Smooth muscle cell (in vitro differentiated cells): ENCODE measurements around the gene TXNRD3. TPM values are rescaled to one million over a fixed set of nuclear protein-coding genes. Genes with fewer than 3 reads are reported as not detected.
A peak's percentile ranks its signal among the peaks of the same experiment; 100 is the strongest.

Source experiments
- DNase-seq: peaks from one replicate; lab custom pipeline; 2025; ENCODE audit not compliant: unreplicated experiment; lab: John Stamatoyannopoulos, UW
- H2AFZ ChIP-seq: fragments of 200-600 bp; sonication (generic); 2 replicates; pipeline ENCODE4 v1.6.0; 2016; ENCODE audit warnings: antibody characterized with exemption, low read depth, mild to moderate bottlenecking
- H3F3A ChIP-seq: fragments of 200-600 bp; sonication (generic); 2 replicates; pipeline ENCODE4 v1.6.0; 2017; ENCODE audit warnings: antibody characterized with exemption, low read depth
- H3K27ac ChIP-seq: fragments of 200-600 bp; sonication (generic); 2 replicates; pipeline ENCODE4 v1.5.1; 2016; ENCODE audit warnings: low read depth, mild to moderate bottlenecking
- H3K27me3 ChIP-seq: fragments of 200-600 bp; sonication (generic); 2 replicates; pipeline ENCODE4 v1.6.1; 2016; ENCODE audit warnings: low read depth, mild to moderate bottlenecking
- H3K36me3 ChIP-seq: fragments of 200-600 bp; sonication (generic); 2 replicates; pipeline ENCODE4 v1.5.1; 2016; ENCODE audit warnings: low read depth
- H3K4me1 ChIP-seq: fragments of 200-600 bp; sonication (generic); 2 replicates; pipeline ENCODE4 v1.5.1; 2016; ENCODE audit warnings: low read depth
- H3K4me2 ChIP-seq: fragments of 200-600 bp; sonication (generic); 2 replicates; pipeline ENCODE4 v1.6.0; 2016; ENCODE audit warnings: mild to moderate bottlenecking
- H3K4me3 ChIP-seq: fragments of 200-600 bp; sonication (generic); 2 replicates; pipeline ENCODE4 v1.5.1; 2016; ENCODE audit warnings: mild to moderate bottlenecking
- H3K79me2 ChIP-seq: fragments of 200-600 bp; sonication (generic); 2 replicates; pipeline ENCODE4 v1.6.0; 2016; ENCODE audit warnings: low read depth, mild to moderate bottlenecking
- H3K9ac ChIP-seq: fragments of 200-600 bp; sonication (generic); 2 replicates; pipeline ENCODE4 v1.6.0; 2016; ENCODE audit warnings: low read depth
- H3K9me3 ChIP-seq: fragments of 200-600 bp; sonication (generic); replicated peaks from 2 replicates; pipeline ENCODE4 v1.5.1; 2016; ENCODE audit warnings: low read depth
- H4K20me1 ChIP-seq: fragments of 200-600 bp; sonication (generic); 2 replicates; pipeline ENCODE4 v1.6.0; 2016; ENCODE audit warnings: low read depth
- WGBS: methylation state at CpG from one replicate; pipeline ENCODE4 v1.1.7; 2016; ENCODE audit warnings: low lambda C conversion rate; 5-methylcytosine and 5-hydroxymethylcytosine counted together
- polyA plus RNA-seq: library from polyadenylated mRNA; unstranded; fragments of >200 nt; fragmentation: Nextera tagmentation; extraction: Ambion mirVana; gene quantifications from 2 replicates; pipeline ENCODE4 v1.2.1, GENCODE V29; 2016
- total RNA-seq: library from RNA; depleted of rRNA; stranded (reverse); fragments of >200 nt; gene quantifications from 2 replicates; pipeline ENCODE4 v1.2.3, GENCODE V29; 2014
- TF ChIP-seq, protein P1 (sequence below): fragments of 200-600 bp; sonication (generic); IDR thresholded peaks from 2 replicates; pipeline ENCODE4 v1.5.1; 2017; ENCODE audit warnings: borderline replicate concordance, mild to moderate bottlenecking, antibody characterized with exemption; ENCODE audit not compliant: insufficient read depth, poor library complexity, severe bottlenecking

TXNRD3 gene
- total and polyA plus RNA-seq, 2 experiments from 2014 or later: 13.7 to 27.2 TPM

DNA sequence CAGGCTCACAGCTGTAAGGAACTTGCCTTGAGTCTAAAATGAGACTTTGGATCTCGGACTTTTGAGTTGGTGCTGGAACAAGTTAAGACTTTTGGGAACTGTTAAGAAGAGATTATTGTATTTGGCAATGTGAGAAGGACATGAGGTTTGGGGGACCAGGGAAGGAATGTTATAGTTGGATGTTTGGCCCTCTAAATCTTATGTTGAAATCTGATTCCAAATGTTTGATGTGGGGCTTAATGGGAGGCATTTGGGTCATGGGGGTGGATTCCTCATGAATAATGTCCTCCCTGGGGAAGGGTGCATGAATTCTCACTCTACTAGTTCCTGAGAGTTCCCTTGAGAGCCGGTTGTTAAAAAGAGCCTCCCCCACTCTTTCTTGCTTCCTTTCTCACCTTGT lies 30.6 kb upstream of the TXNRD3 start:
- H3K9ac ChIP-seq: no peak overlapping the region
- TF ChIP-seq, protein P1, sequence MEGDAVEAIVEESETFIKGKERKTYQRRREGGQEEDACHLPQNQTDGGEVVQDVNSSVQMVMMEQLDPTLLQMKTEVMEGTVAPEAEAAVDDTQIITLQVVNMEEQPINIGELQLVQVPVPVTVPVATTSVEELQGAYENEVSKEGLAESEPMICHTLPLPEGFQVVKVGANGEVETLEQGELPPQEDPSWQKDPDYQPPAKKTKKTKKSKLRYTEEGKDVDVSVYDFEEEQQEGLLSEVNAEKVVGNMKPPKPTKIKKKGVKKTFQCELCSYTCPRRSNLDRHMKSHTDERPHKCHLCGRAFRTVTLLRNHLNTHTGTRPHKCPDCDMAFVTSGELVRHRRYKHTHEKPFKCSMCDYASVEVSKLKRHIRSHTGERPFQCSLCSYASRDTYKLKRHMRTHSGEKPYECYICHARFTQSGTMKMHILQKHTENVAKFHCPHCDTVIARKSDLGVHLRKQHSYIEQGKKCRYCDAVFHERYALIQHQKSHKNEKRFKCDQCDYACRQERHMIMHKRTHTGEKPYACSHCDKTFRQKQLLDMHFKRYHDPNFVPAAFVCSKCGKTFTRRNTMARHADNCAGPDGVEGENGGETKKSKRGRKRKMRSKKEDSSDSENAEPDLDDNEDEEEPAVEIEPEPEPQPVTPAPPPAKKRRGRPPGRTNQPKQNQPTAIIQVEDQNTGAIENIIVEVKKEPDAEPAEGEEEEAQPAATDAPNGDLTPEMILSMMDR: no peak
- no peaks in the 10 kb centered on the region for H3K27me3 ChIP-seq
- H3K36me3 ChIP-seq: no peaks in the 10 kb centered on the region
- H3K4me1 ChIP-seq: no peaks in the 10 kb centered on the region
- H4K20me1 ChIP-seq: no peaks in the 10 kb centered on the region
- no peaks in the 10 kb centered on the region for H3F3A ChIP-seq
- H3K4me2 ChIP-seq: peak overlapping the region; percentile 33
- 93% methylated on average over 2 of the region's 2 CpGs for WGBS
- no peak for DNase-seq
- H2AFZ ChIP-seq: no peak overlapping the region
- no peaks in the 10 kb centered on the region for H3K9me3 ChIP-seq
- no peaks in the 10 kb centered on the region for H3K79me2 ChIP-seq
- H3K27ac ChIP-seq: no peak overlapping the region
- no peak overlapping the region for H3K4me3 ChIP-seq

DNA sequence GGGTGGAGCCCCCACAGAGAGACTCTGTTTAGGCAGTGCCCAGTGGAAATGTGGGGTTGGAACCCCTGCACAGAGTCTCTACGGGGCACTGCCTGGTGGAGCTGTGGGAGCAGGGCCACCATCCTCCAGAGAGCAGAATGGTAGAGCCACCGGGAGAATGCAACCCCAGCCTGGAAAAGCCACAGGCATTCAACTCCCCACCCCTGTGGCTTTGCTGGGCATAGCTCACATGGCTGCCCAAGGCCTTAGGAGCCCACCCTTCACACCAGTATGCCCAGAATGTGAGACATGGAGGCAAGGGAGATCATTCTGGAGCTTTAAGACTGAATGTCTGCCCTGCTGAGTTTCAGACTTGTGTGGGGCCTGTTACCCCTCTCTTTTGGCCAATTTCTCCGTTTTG lies 30.1 kb upstream of the TXNRD3 start:
- WGBS: 80% methylated on average over 3 of the region's 3 CpGs
- TF ChIP-seq, protein P1: no peak
- no peaks in the 10 kb centered on the region for H3K9me3 ChIP-seq
- no peaks in the 10 kb centered on the region for H3F3A ChIP-seq
- no peak for DNase-seq
- no peak overlapping the region for H3K4me3 ChIP-seq
- H3K27me3 ChIP-seq: no peaks in the 10 kb centered on the region
- H3K27ac ChIP-seq: no peak overlapping the region
- no peaks in the 10 kb centered on the region for H4K20me1 ChIP-seq
- H3K36me3 ChIP-seq: no peaks in the 10 kb centered on the region
- no peak overlapping the region for H3K9ac ChIP-seq
- H3K79me2 ChIP-seq: no peaks in the 10 kb centered on the region
- peaks cover 1% of the 10 kb centered on the region for H3K4me1 ChIP-seq
- H2AFZ ChIP-seq: no peak overlapping the region
- peak overlapping the region; percentile 33 for H3K4me2 ChIP-seq

DNA sequence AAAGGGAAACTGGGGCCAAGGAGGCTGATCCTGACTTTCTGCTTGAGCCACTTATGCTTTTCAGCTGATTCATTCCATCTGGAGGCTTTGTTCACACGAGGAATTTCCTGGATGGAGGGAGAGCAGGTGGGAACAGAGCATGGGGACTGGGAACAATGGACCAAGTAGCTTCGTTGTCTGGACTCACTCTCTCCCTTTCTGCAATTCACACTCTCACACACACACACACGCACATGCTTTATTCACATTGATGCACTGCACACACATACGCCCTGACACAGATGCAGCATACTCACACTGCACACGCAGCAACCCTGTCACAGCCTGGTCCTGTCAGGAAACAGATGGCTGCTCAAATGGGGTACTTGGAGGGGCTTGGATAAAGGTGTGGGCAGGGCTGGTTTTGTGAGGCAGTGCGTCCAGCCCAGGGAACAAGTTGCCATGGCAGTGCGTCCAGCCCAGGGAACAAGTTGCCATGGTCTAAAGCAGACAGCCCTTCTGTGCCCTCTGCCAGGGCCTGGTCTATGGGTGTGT lies 29.4 kb upstream of the TXNRD3 start:
- WGBS: 80% methylated on average over 7 of the region's 7 CpGs
- Histone ChIP-seq H3K36me3 (no peaks in the 10 kb centered on the region), H3K4me3 (no peak overlapping the region), H3K9me3 (no peaks in the 10 kb centered on the region), H3K4me2 (no peak overlapping the region), H4K20me1 (no peaks in the 10 kb centered on the region), H3K27ac (no peak overlapping the region), H3K9ac (no peak overlapping the region), H2AFZ (no peak overlapping the region), H3K4me1 (peaks cover 5% of the 10 kb centered on the region), H3K27me3 (no peaks in the 10 kb centered on the region), H3F3A (peaks cover 3% of the 10 kb centered on the region), H3K79me2 (no peaks in the 10 kb centered on the region)
- TF ChIP-seq, protein P1: no peak
- no peak for DNase-seq

DNA sequence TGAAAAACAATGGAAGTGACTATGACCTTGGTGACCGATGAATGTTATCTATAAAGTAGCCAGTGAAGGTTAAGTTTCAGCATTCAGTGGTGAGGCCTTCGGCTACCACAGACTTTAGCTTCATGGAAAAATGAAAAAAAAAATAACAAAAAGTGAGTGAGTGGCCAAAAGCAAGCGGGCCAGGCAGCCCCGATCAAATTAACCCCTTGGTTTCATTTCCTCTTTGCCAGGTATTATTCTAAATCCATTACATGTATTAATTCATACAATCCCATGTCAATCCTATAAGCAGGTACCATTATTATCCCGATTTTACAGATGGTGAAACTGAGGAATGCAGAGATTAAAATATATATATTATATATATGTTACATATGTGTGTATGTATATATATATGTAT lies 28.1 kb upstream of the TXNRD3 start:
- Histone ChIP-seq H3K9ac (no peak overlapping the region), H3K27me3 (no peaks in the 10 kb centered on the region)

More for the DNA sequence above, 28.1 kb upstream of the TXNRD3 start:
- Histone ChIP-seq H3K36me3 (no peaks in the 10 kb centered on the region), H4K20me1 (no peaks in the 10 kb centered on the region), H3K79me2 (no peaks in the 10 kb centered on the region), H3K4me1 (peaks cover 5% of the 10 kb centered on the region), H3K9me3 (no peaks in the 10 kb centered on the region), H3K27ac (no peak overlapping the region), H2AFZ (no peak overlapping the region), H3K4me3 (no peak overlapping the region), H3F3A (peaks cover 3% of the 10 kb centered on the region), H3K4me2 (no peak overlapping the region)
- WGBS: 95% methylated on average over 5 of the region's 5 CpGs
- no peak for DNase-seq
- TF ChIP-seq, protein P1: no peak
